GM12891 (cell line): ENCODE results near the gene ST6GAL1.

Source experiments
- PAX5 ChIP-seq: IDR thresholded peaks from 2 replicates; pipeline ENCODE4 v1.6.1; 2011; ENCODE audit warnings: low read length, moderate library complexity, mild to moderate bottlenecking; ENCODE audit not compliant: insufficient read depth, severe bottlenecking
- POLR2A ChIP-seq: IDR thresholded peaks from 2 replicates; pipeline ENCODE4 v1.6.1; 2011; ENCODE audit warnings: low read depth, low read length, control low read depth
- POLR2AphosphoS5 ChIP-seq: IDR thresholded peaks from 2 replicates; pipeline ENCODE4 v1.6.1; 2011; ENCODE audit warnings: low read depth, low read length, control low read depth
- POU2F2 ChIP-seq: IDR thresholded peaks from 2 replicates; pipeline ENCODE4 v1.6.1; 2011; ENCODE audit warnings: low read depth, mild to moderate bottlenecking, control low read depth, low read length, moderate library complexity
- TAF1 ChIP-seq: IDR thresholded peaks from 2 replicates; pipeline ENCODE4 v1.6.1; 2011; ENCODE audit warnings: low read depth, low read length, control low read depth

DNA sequence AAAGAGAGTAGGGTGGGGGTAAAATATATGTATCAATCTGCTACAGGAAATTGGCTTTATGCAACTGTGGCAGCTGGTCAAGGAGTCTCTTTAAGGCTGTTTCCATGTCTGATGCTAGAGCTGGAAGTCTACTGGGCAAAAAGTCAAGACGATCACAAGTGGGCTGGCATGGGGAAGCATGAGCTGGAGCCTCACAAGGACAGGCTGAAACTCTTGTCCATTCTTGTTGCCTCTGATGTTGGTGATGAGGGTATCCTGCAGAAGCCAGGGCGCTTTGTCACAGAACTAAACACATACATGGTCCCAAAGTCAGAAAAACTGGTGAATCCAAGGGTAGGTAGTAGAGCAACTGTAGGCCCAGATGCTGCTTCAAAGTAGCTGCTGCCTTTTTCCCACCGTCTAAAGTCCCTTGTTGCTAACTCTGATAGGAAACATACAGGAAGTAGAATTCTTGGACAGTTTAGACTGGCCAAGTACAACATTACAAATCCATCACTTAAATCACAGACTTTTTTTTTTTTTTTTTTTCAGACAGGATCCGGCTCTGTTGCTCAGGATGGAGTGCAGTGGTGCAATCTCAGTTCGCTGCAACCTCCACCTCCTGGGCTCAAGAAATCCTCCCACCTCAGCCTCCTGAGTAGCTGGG, 154.8 kb downstream of the ST6GAL1 start:
- no peak for TF ChIP-seq POLR2A
- TF ChIP-seq TAF1 = no peak
- TF ChIP-seq POLR2AphosphoS5 = no peak
- no peak for TF ChIP-seq PAX5
- no peak for TF ChIP-seq POU2F2
